PC-3 (cell line): ENCODE results near the gene PFN4. TPM values are rescaled to one million over a fixed set of nuclear protein-coding genes. Genes with fewer than 3 reads are reported as not detected.

Source experiments
- ATAC-seq: fragments of 200-7000 bp; cut with Tn5 transposase; 2 replicates; pipeline ENCODE4 v1.9.1; 2020; ENCODE audit warnings: mild to moderate bottlenecking, moderate library complexity
- BruUV-seq: library from RNA; stranded (reverse); fragments of 400-500 nt; replicated peaks from 2 replicates; lab custom pipeline; 2021; lab: Mats Ljungman, UMichigan
- CTCF ChIA-PET: fragments of 300-600 bp; sonication (Branson Sonifier 250); formaldehyde crosslinking; loops from one replicate; lab custom pipeline; 2022; ENCODE audit warnings: antibody characterized with exemption; lab: Charles Lee
- POLR2A ChIA-PET: fragments of 300-600 bp; sonication (Branson Sonifier 250); formaldehyde crosslinking; loops from one replicate; lab custom pipeline; 2022; ENCODE audit warnings: antibody characterized with exemption; ENCODE audit not compliant: unreplicated experiment; lab: Charles Lee
- DNase-seq: peaks from one replicate; pipeline ENCODE4 v3.0.0-alpha.2; 2015
- H2AFZ ChIP-seq: fragments of 300-600 bp; sonication (generic); 2 replicates; pipeline ENCODE4 v1.6.0; 2016; ENCODE audit warnings: antibody characterized with exemption, low read length
- H3F3A ChIP-seq: fragments of 300-600 bp; sonication (generic); one replicate; pipeline ENCODE4 v1.6.0; 2017; ENCODE audit warnings: antibody characterized with exemption, low read length, control low read depth, mild to moderate bottlenecking; ENCODE audit not compliant: unreplicated experiment
- H3K27ac ChIP-seq: fragments of 300-600 bp; sonication (generic); 2 replicates; pipeline ENCODE4 v1.5.1; 2016; ENCODE audit warnings: mild to moderate bottlenecking, low read length
- H3K27me3 ChIP-seq: fragments of 300-600 bp; sonication (generic); 2 replicates; pipeline ENCODE4 v1.6.1; 2016; ENCODE audit warnings: low read length, mixed read lengths
- H3K36me3 ChIP-seq: fragments of 300-600 bp; sonication (generic); 2 replicates; pipeline ENCODE4 v1.6.1; 2016; ENCODE audit warnings: low read depth, mixed run types, low read length, mixed read lengths
- H3K4me1 ChIP-seq: fragments of 300-600 bp; sonication (generic); 2 replicates; pipeline ENCODE4 v1.5.1; 2016; ENCODE audit warnings: low read length; ENCODE audit not compliant: insufficient read depth
- H3K4me2 ChIP-seq: fragments of 300-600 bp; sonication (generic); 2 replicates; pipeline ENCODE4 v1.6.0; 2016; ENCODE audit warnings: low read length
- H3K4me3 ChIP-seq: fragments of 300-600 bp; sonication (generic); 2 replicates; pipeline ENCODE4 v1.5.1; 2016; ENCODE audit warnings: mild to moderate bottlenecking, low read length, mixed read lengths
- H3K79me2 ChIP-seq: fragments of 300-600 bp; sonication (generic); 2 replicates; pipeline ENCODE4 v1.6.1; 2017; ENCODE audit warnings: low read length, mixed read lengths
- H3K9ac ChIP-seq: fragments of 300-600 bp; sonication (generic); 2 replicates; pipeline ENCODE4 v1.6.0; 2016; ENCODE audit warnings: mild to moderate bottlenecking, low read length
- H3K9me2 ChIP-seq: fragments of 300-600 bp; sonication (generic); replicated peaks from 2 replicates; pipeline ENCODE4 v1.6.1; 2016; ENCODE audit warnings: mixed run types, low read length, mixed read lengths
- H3K9me3 ChIP-seq: fragments of 300-600 bp; sonication (generic); 2 replicates; pipeline ENCODE4 v1.6.1; 2016; ENCODE audit warnings: low read length, mixed read lengths
- H4K20me1 ChIP-seq: fragments of 300-600 bp; sonication (generic); 2 replicates; pipeline ENCODE4 v1.6.1; 2016; ENCODE audit warnings: low read length, mixed read lengths
- EZH2 ChIP-seq: fragments of 300-600 bp; sonication (generic); IDR thresholded peaks from one replicate; pipeline ENCODE4 v1.6.1; 2017; ENCODE audit warnings: antibody characterized with exemption, mild to moderate bottlenecking, low read length; ENCODE audit not compliant: unreplicated experiment
- EZH2phosphoT487 ChIP-seq: fragments of 300-600 bp; sonication (generic); IDR thresholded peaks from 2 replicates; pipeline ENCODE4 v1.6.1; 2018; ENCODE audit warnings: mild to moderate bottlenecking, antibody characterized with exemption, low read length, borderline replicate concordance
- intact Hi-C: fragments of 100-400 bp; cut with micrococcal nuclease; formaldehyde crosslinking; loops from 2 replicates; pipeline ENCODE4 v1.9.0; 2023
- total RNA-seq: library from RNA; depleted of rRNA; stranded (reverse); fragments of >200 nt; gene quantifications from 2 replicates; pipeline ENCODE4 v1.2.3, GENCODE V29; 2014
- TF ChIP-seq, protein P1 (sequence below): fragments of 300-600 bp; sonication (generic); conservative IDR thresholded peaks from 2 replicates; pipeline ENCODE4 v1.5.1; 2017; ENCODE audit warnings: antibody characterized with exemption, low read depth, mild to moderate bottlenecking, low read length

The PFN4 gene
- total RNA-seq, 1 experiment from 2014 or later: 0.44 TPM

DNA sequence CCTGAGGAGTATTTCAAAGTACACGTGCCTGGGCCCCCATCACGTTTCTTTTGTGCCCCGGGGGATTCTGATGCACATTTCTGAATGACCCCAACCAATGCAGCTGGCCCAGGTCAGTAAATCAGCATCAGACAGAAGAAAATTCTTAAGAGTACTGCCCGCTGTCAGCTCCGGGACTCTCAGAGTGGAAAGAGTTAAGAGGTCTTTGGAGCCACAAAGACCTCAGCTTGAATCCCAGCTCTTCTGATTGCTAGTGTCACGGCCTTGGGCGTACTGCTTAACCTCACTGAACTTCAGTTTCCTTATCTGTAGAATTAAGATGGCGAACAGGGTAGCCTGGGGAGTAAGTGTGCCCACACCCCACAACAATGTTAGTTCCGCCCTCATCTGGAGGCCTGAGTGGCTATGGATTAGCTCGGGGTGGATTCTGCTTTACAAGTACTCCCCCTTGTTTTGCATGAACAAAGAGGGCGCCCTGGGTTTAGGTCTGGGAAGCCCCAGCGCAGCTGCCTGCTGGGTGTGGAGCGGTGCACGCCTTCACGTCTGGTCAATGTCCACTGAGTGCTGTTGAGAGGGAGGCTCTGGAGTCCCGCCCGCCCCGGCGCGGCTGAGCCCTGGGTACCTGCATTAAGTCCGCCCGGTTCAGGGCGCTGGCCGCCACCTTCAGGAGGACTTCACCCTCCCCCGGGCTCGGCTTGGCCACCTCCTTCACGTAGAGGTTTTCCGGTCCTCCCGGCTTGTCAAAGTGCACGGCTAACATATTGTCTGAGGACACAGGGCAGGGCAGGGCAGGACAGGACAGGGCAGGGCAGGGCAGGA, 39.4 kb downstream of the PFN4 start:
- Histone ChIP-seq H3K9me2 (no peaks in the 10 kb centered on the region), H3K9me3 (no peaks in the 10 kb centered on the region), H3K27ac (peak overlapping the region; percentile 36), H3F3A (no peaks in the 10 kb centered on the region), H3K4me1 (peaks cover 14% of the 10 kb centered on the region), H3K27me3 (no peaks in the 10 kb centered on the region), H2AFZ (peak overlapping the region; percentile 86), H4K20me1 (no peaks in the 10 kb centered on the region), H3K36me3 (peaks cover 5% of the 10 kb centered on the region), H3K9ac (peak overlapping the region; percentile 56), H3K79me2 (peaks cover 10% of the 10 kb centered on the region; the same call in 1 of the 2 replicates), H3K4me3 (peak overlapping the region; percentile 67), H3K4me2 (peak overlapping the region; percentile 78)
- intact Hi-C loops: loop anchor here (1.0 to 2.0 kb wide), 7 partner anchors 7 to 299 kb away; partner anchors contain the start of genes ATAD2B, SF3B6 and UBXN2A
- DNase-seq (peak; percentile 65), ATAC-seq (peak; percentile 64)
- BruUV-seq: TSS peak; percentile 45
- ChIA-PET POLR2A (interaction anchor here (0.6 to 1.8 kb wide), 2 partner anchors 39 to 157 kb away, joined by 4 to 13 read pairs; partner anchors contain the start of genes ATAD2B, FAM228B and PFN4), CTCF (interaction anchor here (0.5 to 2.1 kb wide), 8 partner anchors 55 to 891 kb away, joined by 3 to 24 read pairs (median 5); partner anchors contain the start of gene ATAD2B)
- TF ChIP-seq, protein P1, sequence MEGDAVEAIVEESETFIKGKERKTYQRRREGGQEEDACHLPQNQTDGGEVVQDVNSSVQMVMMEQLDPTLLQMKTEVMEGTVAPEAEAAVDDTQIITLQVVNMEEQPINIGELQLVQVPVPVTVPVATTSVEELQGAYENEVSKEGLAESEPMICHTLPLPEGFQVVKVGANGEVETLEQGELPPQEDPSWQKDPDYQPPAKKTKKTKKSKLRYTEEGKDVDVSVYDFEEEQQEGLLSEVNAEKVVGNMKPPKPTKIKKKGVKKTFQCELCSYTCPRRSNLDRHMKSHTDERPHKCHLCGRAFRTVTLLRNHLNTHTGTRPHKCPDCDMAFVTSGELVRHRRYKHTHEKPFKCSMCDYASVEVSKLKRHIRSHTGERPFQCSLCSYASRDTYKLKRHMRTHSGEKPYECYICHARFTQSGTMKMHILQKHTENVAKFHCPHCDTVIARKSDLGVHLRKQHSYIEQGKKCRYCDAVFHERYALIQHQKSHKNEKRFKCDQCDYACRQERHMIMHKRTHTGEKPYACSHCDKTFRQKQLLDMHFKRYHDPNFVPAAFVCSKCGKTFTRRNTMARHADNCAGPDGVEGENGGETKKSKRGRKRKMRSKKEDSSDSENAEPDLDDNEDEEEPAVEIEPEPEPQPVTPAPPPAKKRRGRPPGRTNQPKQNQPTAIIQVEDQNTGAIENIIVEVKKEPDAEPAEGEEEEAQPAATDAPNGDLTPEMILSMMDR: no peak
- no peak for TF ChIP-seq EZH2

GRCh38 chr2:24082787-24083566, 40.2 kb downstream of the PFN4 start:
- Histone ChIP-seq H3K9me3 (no peaks in the 10 kb centered on the region), H3K36me3 (peaks cover 5% of the 10 kb centered on the region), H2AFZ (peak overlapping the region; percentile 86; the same call in 1 of the 2 replicates), H3K4me3 (peak overlapping the region; percentile 67), H3K9ac (peak overlapping the region; percentile 56), H3K9me2 (no peaks in the 10 kb centered on the region), H3K79me2 (peaks cover 10% of the 10 kb centered on the region; the same call in 1 of the 2 replicates), H3K4me1 (peaks cover 15% of the 10 kb centered on the region), H3K27me3 (no peaks in the 10 kb centered on the region), H3K27ac (peak overlapping the region; percentile 36), H3K4me2 (peak overlapping the region; percentile 78), H3F3A (no peaks in the 10 kb centered on the region), H4K20me1 (no peaks in the 10 kb centered on the region)
- no TSS peak for BruUV-seq
- ChIA-PET CTCF (interaction anchor here (1.6 to 2.1 kb wide), 2 partner anchors 156 to 258 kb away, joined by 9 to 24 read pairs; partner anchors contain the start of gene ATAD2B), POLR2A (interaction anchor here (1.8 kb wide), 1 partner anchor 156 kb away, joined by 13 read pairs; the partner anchor contains the start of gene ATAD2B)
- no peak for DNase-seq
- ATAC-seq: no peak
- intact Hi-C loops: no loop called here
- TF ChIP-seq, protein P1: no peak
- no peak for TF ChIP-seq EZH2phosphoT487
- no peak for TF ChIP-seq EZH2
